Putamen (tissue), 1 donor: ENCODE measurements around the gene ZNF331.

Experiments
- DNase-seq: peaks from one replicate; pipeline ENCODE4 v3.0.0-alpha.2; 2016; ENCODE audit warnings: low spot score

ZNF331 gene

DNA sequence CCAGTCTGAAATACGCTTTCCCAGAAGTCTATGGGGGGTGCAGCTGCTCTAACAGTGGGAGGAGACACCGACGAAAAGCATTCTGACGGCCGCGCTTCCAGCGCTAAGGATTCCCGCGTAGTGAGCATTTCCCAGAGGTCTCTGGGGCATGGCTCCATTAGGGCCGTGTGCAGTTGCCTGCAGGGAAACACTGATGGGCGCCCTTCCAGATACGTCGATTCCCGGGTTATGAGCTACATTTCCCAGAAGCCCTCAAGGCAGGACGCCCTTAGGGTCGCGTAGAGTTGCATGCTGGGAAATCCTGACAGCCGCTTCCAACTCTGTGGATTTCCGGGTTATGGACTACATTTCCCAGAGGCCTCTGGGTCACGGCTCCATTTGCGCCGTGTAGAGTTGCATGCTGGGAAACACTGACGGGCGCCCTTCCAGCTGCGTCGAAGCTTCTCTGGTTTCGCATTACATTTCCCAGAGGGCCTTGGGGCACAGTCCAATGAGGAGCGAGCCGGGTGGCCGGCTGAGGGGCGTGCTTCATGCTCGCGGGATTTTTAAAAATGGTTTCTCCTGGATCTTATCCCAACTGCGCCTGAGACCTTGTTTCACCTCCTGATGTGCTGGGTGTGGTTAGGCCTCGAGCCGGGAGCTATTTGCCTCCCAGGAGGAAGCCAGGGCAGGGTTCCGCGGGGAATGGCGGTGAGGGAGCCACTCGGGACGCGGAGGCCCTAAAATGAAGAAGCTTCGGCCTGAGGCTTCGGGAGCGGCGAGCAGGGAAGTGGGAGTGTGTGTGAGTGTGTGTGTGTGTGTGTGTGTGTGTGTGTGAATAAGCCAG is 17.2 kb upstream of the ZNF331 start:
- peak; percentile 99 for DNase-seq

DNA sequence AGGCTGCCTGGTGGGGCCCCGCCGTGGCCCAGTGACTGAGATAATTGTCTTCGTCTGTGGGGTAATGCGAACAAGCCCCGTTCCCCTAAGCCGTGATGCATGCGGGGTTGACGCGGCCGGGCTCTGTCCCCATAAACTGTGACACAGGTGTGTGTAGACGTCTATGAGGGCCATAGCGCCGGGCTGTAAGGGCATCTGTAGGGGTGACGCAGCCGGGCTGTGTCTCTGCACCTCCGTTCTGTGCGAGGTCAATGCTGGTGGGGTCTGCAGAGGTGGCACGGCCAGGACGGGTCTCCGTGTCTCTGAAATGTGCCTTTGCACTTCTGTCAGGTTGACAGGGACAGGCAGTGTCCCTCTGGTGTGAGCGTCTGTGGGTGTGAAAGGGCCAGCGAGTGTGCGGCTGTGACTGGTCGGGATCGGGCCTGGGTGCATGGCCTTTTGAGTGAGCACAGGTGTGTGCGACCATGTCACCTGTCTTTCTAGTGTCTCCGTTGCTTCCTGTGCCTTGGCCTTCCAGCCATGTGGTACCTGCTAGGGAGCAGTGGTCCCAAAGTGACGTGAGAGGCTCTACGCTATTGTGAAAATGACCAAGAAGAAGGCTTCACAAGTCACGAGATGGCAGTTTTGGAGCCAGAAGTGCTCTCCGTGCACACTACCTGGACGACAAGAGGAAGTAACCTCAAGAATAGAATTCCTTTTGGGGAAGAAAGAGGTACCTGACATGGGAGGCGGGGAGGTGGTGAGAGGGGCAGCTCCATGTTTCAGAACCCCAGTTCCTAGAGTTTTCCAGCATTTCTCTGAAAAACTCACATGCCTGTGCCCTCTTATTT is 16.4 kb upstream of the ZNF331 start:
- no peak for DNase-seq

DNA sequence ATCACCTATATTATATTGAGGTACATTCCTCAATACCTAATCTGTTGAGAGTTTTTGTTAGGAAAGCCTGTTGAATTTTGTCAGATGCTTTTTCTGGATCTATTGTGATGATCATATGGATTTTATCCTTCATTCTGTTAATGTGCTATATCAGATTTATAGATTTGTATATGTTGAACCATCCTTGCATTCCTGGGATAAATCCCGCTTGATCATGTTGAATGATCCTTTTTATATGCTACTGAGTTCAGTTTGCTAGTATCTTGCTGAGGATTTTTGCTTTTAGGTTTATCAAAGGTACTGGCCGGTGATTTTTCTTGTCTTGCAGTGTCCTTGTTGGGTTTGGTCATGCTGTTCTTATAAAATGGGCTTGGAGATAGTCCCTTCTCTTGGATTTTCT is 12.0 kb upstream of the ZNF331 start:
- no peak for DNase-seq

DNA sequence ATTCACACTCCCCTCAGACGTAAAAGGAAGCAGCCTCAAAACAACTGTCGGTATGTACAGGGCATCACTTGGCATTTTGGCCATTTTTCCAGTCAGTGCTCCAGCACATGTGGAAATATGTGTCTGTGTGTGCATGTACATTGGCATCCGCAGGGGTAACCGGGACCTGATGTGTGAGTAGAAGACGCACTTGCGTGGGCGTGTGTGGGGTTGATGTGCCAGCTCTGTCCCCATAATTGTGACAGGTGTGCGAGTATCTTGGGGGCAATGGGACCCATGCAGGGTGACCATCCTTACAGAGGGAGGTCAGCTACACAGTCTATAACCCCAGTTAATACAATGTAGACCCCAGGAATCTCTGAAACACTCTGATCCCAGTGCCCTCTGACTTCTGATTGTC is 7.3 kb upstream of the ZNF331 start:
- no peak for DNase-seq

DNA sequence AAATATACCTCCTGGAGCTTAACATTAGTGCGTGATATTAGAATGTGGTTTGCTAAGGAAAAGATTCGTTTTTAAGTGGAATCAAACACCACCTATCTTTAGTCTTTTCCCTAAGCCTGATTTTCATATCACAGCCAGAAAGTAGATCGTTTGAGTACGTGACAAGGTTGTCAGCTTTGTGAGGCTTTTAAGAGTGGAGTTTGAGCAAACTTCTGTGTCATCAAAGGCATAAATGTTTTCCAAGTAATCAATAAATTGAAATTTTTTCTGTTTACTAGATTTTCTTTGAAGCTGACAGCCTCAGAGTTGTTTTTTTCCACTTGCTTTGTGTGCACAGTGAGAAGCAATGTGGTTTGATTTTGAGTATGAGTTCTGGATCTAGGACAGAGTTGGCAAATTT is 6.5 kb upstream of the ZNF331 start:
- DNase-seq, result no peak

DNA sequence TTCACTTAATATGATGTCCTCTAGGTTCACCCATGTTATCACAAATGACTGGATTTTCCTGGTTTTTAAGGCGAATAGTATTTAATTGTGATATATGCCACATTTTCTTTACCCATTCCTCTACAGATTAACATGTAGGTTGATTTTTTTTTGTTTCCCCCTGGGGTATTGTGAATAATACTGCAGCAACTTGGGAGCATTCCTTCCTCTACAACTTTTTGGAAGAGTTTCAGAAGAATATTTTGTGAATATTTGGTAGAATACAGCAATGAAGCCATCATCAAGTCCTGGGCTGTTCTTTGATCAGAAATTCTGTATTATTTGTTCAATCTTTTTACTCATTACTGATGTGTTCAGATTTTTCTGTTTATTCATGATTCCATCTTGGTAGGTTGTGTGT is 5.6 kb upstream of the ZNF331 start:
- DNase-seq, result no peak

DNA sequence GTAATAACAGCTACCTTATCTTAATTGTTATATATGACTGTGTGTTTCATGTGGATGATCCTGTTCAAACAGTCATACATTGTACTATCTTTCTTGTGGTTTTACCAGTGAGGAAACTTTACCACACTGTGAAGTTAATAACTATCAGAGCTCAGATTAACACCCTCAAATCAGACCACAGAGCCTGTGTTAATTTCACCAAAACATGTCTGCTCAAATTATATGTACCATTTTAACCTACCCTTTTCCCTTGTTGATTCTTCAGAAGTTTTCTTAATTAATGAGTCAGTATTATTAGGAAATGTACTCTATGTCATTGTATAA is 1.8 kb upstream of the ZNF331 start:
- DNase-seq, result no peak

DNA sequence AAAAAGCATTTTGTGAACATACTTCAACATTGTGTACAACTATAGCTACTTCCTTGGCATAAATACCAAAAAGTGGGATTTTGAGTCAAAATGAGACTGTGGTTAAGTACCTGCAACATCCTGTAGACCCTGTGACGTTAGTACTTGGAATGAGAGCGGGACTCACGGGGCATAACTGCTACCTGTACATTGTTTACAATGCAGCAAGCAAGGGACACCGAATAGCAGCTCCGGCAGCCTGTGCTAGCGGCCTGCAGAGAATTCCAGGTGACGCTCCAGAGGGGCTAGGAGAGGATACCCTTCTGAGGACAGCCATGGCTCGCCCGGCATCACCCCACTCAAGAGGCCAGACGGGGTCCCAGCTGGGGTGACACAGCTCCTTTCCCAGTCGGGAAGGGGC is 824 bp upstream of the ZNF331 start:
- DNase-seq, result no peak

GRCh38 chr19:53538378-53539109 is 599 bp downstream of the ZNF331 start:
- no peak for DNase-seq

DNA sequence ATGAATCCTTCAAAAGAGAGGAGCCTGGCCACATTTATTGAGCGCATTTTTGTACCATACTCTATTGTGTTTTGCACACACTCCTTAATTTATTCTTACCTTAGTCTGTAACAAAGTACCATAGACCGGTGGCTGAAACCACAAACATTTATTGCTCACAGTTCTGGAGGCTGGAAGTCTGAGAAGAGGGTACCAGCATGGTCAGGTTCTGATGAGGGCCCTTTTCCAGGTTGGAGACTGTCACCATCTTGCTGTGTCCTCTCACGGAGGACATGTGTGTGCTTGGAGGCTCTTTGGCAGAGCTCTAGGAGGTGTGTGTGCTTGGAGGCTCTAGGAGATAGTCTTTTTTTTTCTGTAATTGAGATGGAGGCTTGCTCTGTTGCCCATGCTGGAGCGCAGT is 2.1 kb downstream of the ZNF331 start:
- DNase-seq, result no peak

- DNase-seq, result no peak
These were observed 4.0 kb downstream of the ZNF331 start for GRCh38 chr19:53541971-53542370.

DNA sequence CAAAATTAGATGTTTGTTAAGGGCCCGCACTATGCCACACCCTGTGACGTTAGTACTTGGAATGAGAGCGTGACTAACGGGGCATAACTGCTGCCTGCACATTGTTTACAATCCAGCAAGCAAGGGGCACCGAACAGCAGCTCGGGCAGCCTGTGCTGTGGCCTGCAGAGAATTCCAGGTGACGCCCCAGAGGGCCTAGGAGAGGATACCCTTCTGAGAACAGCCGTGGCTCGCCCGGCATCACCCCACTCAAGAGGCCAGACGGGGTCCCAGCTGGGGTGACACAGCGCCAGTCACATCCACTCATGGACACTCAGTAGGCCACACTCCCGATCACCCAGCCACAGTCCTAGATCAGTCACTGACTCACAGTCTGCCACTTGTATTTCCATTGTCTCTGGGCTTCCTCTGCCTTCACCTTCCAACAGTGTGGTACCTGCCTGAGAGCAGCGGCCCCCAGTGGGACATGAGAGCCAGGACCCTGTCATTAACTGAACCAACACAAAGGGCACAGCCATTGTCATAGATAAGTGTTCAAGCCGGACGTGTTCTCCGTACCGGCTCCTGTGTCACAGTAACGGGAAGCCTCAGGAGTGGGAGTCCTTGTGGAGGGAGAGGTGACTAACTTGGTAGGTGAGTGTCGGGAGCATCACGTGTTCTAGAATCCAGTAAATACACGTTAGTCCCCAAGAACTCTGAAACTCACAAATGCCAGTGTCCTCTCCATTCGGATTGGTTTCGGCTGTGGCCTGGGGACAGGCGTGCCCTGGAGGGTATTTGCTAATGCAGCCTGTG is 7.5 kb downstream of the ZNF331 start:
- no peak for DNase-seq

DNA sequence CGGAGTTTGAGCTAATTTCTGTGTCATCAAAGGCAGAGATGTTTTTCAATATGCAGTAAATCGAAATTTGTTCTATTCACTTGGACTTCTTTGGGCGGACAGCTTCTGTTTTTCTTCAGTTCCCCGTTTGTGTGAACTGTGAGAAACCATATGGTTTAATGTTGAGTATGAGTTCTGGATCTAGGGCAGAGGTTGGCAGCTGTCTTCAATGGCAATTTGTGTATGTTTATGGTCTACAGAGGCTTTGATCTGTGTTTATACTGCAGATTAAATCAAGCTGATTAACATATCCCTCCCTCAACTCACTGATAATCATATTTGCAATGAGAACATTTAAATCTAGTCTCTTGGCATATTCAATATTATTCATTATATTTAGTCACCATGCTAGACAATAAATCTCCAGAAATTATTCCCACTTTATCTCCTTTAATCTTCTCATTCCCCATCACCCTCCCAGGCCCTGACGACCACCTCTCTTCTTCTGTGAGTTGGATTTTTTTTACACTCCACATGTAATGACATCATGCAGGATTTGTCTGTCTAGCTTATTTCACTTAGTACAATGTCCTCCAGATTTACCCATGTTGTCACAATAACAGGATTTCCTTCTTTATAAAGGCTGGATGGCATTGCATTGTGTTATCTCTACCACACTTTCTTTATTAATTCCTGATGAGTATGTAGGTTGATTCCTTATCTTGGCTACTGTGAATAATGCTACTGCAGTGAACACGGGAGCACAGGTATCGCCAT is 9.0 kb downstream of the ZNF331 start:
- DNase-seq, result no peak

- peak; percentile 26 for DNase-seq
These were observed 11.4 kb downstream of the ZNF331 start for GRCh38 chr19:53549340-53549739.

DNA sequence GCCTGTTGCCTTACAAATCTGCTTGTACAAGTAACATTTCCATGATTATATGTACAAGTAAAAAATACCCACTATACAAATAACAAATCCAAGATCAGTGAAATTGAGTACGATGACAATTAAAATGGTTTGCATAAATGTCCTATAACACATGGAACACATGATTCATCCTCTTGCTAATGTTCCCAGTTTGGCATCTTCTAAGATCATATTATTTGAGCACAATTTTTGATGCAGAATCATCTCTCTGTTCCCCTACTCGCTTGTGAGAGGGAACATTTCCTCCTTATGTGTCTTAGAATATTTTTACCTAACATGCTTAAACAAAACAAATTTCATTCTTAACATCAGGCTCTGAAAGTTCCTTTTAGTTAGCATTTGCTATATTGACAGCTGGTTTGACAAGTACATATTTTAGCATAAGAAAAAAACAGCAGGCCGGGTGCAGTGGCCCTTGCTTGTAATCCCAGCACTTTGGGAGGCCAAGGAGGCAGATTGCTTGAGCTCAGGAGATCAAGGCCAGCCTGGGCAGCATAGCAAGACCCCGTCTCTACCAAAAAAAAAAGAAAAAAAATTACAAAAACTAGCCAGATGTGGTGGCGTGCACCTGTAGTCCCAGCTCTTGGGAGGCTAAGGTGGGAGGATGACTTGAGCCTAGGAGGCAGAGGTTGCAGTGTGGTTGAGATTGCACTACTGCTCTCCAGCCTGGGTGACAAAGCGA is 14.2 kb downstream of the ZNF331 start:
- DNase-seq, result no peak

DNA sequence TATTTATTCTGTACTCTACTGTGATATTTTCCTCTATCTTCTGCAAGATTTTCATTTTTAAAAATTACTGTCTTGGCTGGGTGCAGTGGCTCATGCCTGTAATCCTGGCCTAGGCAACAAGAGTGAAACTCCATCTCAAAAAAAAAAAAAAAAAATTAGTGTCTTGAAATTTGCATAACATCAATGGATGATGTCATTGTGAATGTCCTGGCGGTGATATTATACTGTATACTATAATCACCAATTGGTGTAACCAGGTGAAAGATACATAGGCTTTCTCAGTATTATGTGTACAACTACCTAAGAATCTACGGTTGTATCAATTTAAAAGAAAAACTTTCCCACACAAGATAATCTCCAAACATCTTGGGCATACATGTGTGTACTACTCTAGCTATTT is 15.2 kb downstream of the ZNF331 start:
- DNase-seq, result no peak

DNA sequence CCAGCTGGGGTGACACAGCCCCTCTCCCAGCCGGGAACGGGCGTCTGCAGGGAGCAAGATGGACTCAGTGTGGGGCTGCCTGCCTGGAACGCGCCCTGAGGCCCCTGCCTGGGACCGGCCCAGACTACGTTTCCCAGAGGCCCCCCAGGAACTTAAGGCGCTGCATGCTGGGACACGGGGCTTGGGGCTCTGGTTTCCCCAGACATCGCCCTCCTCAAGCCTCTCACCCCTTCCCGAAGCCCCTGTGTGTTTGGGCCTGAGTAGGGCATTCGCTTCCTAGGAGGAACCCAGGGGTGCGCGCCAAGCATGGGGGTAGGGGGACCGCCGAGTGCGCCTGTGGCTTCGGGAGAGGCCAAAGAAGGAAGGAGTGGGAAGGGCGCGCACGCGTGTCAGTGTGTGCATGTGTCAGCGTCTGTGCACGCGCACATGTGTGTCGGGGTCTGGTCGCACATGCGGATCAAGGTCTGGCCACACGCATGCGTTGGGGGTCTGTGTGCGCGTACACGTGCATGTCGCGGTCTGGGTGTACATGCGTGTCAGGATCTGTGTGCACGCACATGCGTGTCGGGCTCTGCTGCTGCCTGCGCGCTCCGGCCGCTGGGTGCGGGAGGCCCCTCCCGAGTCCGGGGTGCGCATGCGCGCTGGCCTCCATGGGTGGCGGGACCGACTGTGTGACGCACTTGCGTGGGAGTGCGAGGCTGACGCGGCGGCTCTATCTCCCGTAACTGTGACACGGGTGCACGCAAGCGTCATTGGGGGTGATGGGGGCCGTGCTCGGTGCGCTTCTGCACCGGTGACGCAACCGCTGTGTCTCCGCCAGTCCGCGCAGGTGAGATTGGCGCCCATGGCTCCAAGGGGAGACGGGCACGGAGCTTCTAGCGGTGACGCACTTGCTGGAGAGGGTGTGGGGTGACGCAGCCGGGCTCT is 16.2 kb downstream of the ZNF331 start:
- DNase-seq, result peak; percentile 83

- no peak for DNase-seq
These were observed 16.9 kb downstream of the ZNF331 start for GRCh38 chr19:53554804-53555203.

GRCh38 chr19:53555352-53555751 is 17.4 kb downstream of the ZNF331 start:
- no peak for DNase-seq

DNA sequence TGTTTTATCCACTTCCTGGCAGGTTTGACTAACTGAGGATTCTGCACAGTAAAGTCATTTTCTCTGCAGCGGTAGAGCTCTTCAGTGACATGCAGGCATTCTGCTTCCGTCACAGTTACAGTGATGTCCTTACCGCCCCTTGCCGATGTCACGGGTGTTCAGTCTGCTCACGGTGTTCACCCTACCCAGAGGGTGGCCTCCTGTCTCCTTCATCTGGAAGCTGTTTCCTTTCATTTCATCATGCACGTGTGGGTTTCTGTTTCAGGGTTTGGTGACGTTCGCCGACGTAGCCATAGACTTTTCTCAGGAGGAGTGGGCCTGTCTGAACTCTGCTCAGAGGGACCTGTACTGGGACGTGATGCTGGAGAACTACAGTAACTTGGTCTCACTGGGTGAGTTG is 33.4 kb downstream of the ZNF331 start:
- DNase-seq, result no peak
